GM12878 (cell line): ENCODE data around the gene TSPAN5. TPM values are rescaled to one million over a fixed set of nuclear protein-coding genes. Genes with fewer than 3 reads are reported as not detected.

Experiments
- ATAC-seq: fragments of 200-7000 bp; cut with Tn5 transposase; 3 replicates; pipeline ENCODE4 v1.9.1; 2020; ENCODE audit warnings: mild to moderate bottlenecking, moderate library complexity
- BruUV-seq: library from RNA; stranded (reverse); fragments of 400-500 nt; replicated peaks from 2 replicates; lab custom pipeline; 2021; lab: Mats Ljungman, UMichigan
- CTCF ChIA-PET: fragments of 300-600 bp; sonication (Branson Sonifier 250); formaldehyde crosslinking; extraction: SDS; loops from one replicate; lab custom pipeline; 2021; ENCODE audit warnings: inconsistent platforms; lab: Yijun Ruan, JAX
- POLR2A ChIA-PET: fragments of 350-600 bp; formaldehyde crosslinking; extraction: SDS; loops from one replicate; lab custom pipeline; 2021; ENCODE audit warnings: inconsistent platforms; lab: Charles Lee
- RAD21 ChIA-PET: fragments of 300-600 bp; sonication (Branson Sonifier 250); formaldehyde crosslinking; loops from one replicate; lab custom pipeline; 2023; ENCODE audit warnings: antibody characterized with exemption; ENCODE audit not compliant: unreplicated experiment; lab: Charles Lee
- SMC1A ChIA-PET: fragments of 300-600 bp; sonication (Branson Sonifier 250); formaldehyde crosslinking; loops from one replicate; lab custom pipeline; 2023; ENCODE audit not compliant: unreplicated experiment, uncharacterized antibody; lab: Charles Lee
- DNase-seq: peaks from one replicate; pipeline ENCODE4 v3.0.0-alpha.2; 2011; ENCODE audit warnings: low read depth, low spot score
- FAIRE-seq: peaks from 3 replicates; lab custom pipeline; 2011; peaks lifted over from hg19 to GRCh38; lab: Jason Lieb, UNC
- H2AFZ ChIP-seq: 2 replicates; pipeline ENCODE4 v1.6.0; 2011; ENCODE audit warnings: low read depth, low read length, control low read depth; ENCODE audit not compliant: control insufficient read depth
- H3K27ac ChIP-seq: 2 replicates; pipeline ENCODE4 v1.5.1; 2011; ENCODE audit warnings: control low read depth; ENCODE audit not compliant: control insufficient read depth, insufficient read depth
- H3K27me3 ChIP-seq, 2 experiments: replicated peaks in 1 of 2; 2 replicates each; pipeline versions ENCODE4 v1.6.0 to v1.6.1; 2011; ENCODE audit warnings: low read length in 1 of 2; ENCODE audit not compliant: control insufficient read depth in 2 of 2, insufficient read depth in 2 of 2
- H3K36me3 ChIP-seq, 2 experiments: 2 replicates each; pipeline ENCODE4 v1.5.1; 2011; ENCODE audit warnings: low read length in 1 of 2; ENCODE audit not compliant: control insufficient read depth in 2 of 2, insufficient read depth in 2 of 2
- H3K4me1 ChIP-seq: 2 replicates; pipeline ENCODE4 v1.6.1; 2011; ENCODE audit warnings: mild to moderate bottlenecking, low read length, moderate library complexity, mixed read lengths; ENCODE audit not compliant: control insufficient read depth, insufficient read depth
- H3K4me2 ChIP-seq: 2 replicates; pipeline ENCODE4 v1.6.0; 2011; ENCODE audit warnings: control low read depth; ENCODE audit not compliant: control insufficient read depth, insufficient read depth
- H3K4me3 ChIP-seq: fragments of 200-600 bp; sonication (generic); 2 replicates; pipeline ENCODE4 v1.5.1; 2016
- H3K79me2 ChIP-seq: 2 replicates; pipeline ENCODE4 v1.6.0; 2011; ENCODE audit warnings: low read length; ENCODE audit not compliant: control insufficient read depth, insufficient read depth
- H3K9ac ChIP-seq: 2 replicates; pipeline ENCODE4 v1.8.0; 2011; ENCODE audit warnings: low read length, control low read depth, mixed read lengths; ENCODE audit not compliant: control insufficient read depth, insufficient read depth
- H3K9me3 ChIP-seq: replicated peaks from 3 replicates; pipeline ENCODE4 v1.5.1; 2011; ENCODE audit warnings: mild to moderate bottlenecking, low read length; ENCODE audit not compliant: control insufficient read depth, insufficient read depth
- H4K20me1 ChIP-seq: 2 replicates; pipeline ENCODE4 v1.6.0; 2011; ENCODE audit not compliant: control insufficient read depth, insufficient read depth
- BRCA1 ChIP-seq: IDR thresholded peaks from 2 replicates; pipeline ENCODE4 v1.6.1; 2011; ENCODE audit warnings: low read depth, low read length, improper control_type of control experiment
- CBX3 ChIP-seq: fragments of 200-600 bp; sonication (generic); IDR thresholded peaks from 2 replicates; pipeline ENCODE4 v1.6.1; 2016; ENCODE audit warnings: low read depth, borderline replicate concordance
- CEBPB ChIP-seq, 2 experiments: fragments of 150-350 bp in 1 of 2; IDR thresholded peaks; 2 replicates each; pipeline ENCODE4 v1.6.1; 2012 to 2014; ENCODE audit warnings: low read depth in 2 of 2, low read length in 2 of 2, borderline replicate concordance in 1 of 2, inconsistent platforms in 1 of 2
- CHD4 ChIP-seq: fragments of 200-600 bp; sonication (generic); IDR thresholded peaks from 2 replicates; pipeline ENCODE4 v1.6.1; 2016; ENCODE audit warnings: mild to moderate bottlenecking
- CUX1 ChIP-seq: IDR thresholded peaks from 2 replicates; pipeline ENCODE4 v1.6.1; 2012; ENCODE audit warnings: improper control_type of control experiment, low read depth, low read length; ENCODE audit not compliant: insufficient replicate concordance
- DPF2 ChIP-seq: fragments of 450-650 bp; IDR thresholded peaks from 2 replicates; pipeline ENCODE4 v1.6.1; 2017; ENCODE audit warnings: mild to moderate bottlenecking
- HSF1 ChIP-seq: fragments of 150-350 bp; IDR thresholded peaks from 2 replicates; pipeline ENCODE4 v1.6.1; 2014; ENCODE audit warnings: mild to moderate bottlenecking, low read depth, low read length
- NFYA ChIP-seq: IDR thresholded peaks from 2 replicates; pipeline ENCODE4 v1.6.1; 2011; ENCODE audit warnings: low read depth, mild to moderate bottlenecking, low read length, improper control_type of control experiment, borderline replicate concordance
- NR2C1 ChIP-seq: fragments of 450-650 bp; IDR thresholded peaks from 2 replicates; pipeline ENCODE4 v1.6.1; 2017; ENCODE audit warnings: antibody characterized with exemption, mild to moderate bottlenecking, moderate library complexity
- NR2C2 ChIP-seq: IDR thresholded peaks from 2 replicates; pipeline ENCODE4 v1.6.1; 2011; ENCODE audit warnings: borderline replicate concordance, low read depth; ENCODE audit not compliant: control insufficient read depth, insufficient read length
- RBBP5 ChIP-seq: fragments of 200-600 bp; sonication (generic); conservative IDR thresholded peaks from 2 replicates; pipeline ENCODE4 v1.6.1; 2016
- SMAD5 ChIP-seq: IDR thresholded peaks from 2 replicates; pipeline ENCODE4 v1.6.1; 2016; ENCODE audit warnings: antibody characterized with exemption, low read depth
- ZBED1 ChIP-seq: IDR thresholded peaks from 2 replicates; pipeline ENCODE4 v1.6.1; 2016; ENCODE audit warnings: borderline replicate concordance
- ZNF207 ChIP-seq: fragments of 450-650 bp; IDR thresholded peaks from 2 replicates; pipeline ENCODE4 v1.6.1; 2014; ENCODE audit warnings: antibody characterized with exemption, mild to moderate bottlenecking, borderline replicate concordance
- ZNF384 ChIP-seq: IDR thresholded peaks from 2 replicates; pipeline ENCODE4 v1.6.1; 2012; ENCODE audit warnings: low read depth, mild to moderate bottlenecking, low read length, improper control_type of control experiment, borderline replicate concordance
- ZSCAN29 ChIP-seq: fragments of 450-650 bp; IDR thresholded peaks from 2 replicates; pipeline ENCODE4 v1.6.1; 2017; ENCODE audit warnings: mild to moderate bottlenecking, moderate library complexity
- WGBS: methylation state at CpG from one replicate; pipeline ENCODE4 v1.1.6; 2016; ENCODE audit warnings: low lambda C conversion rate; ENCODE audit not compliant: insufficient replicate concordance, insufficient coverage; ENCODE audit errors: missing lambda C conversion rate; 5-methylcytosine and 5-hydroxymethylcytosine counted together
- in situ Hi-C: fragments of 300-500 bp; cut with MboI; formaldehyde crosslinking; loops from 9 replicates; pipeline ENCODE4 v1.14.3; 2018; ENCODE audit warnings: mixed read lengths
- intact Hi-C: fragments of 100-400 bp; cut with micrococcal nuclease; formaldehyde crosslinking; loops from one replicate; pipeline ENCODE4 v1.14.2; 2022; ENCODE audit not compliant: unreplicated experiment
- polyA plus RNA-seq, 11 experiments: library from polyadenylated mRNA; depleted of rRNA in 4 of 11; unstranded in 6 of 11; stranded (reverse) in 5 of 11; fragments of >200 nt; fragmentation: Nextera tagmentation in 4 of 11; fragmentation: Illumina TruSeq in 1 of 11; extraction: Ambion mirVana in 4 of 11; extraction: Trizol in 1 of 11; gene quantifications; 1 replicate in 1 of 11; 2 replicates in 10 of 11; pipeline versions ENCODE4 v1.2.1 to v1.2.3, GENCODE V29; 2011 to 2016; ENCODE audit warnings: inconsistent platforms in 2 of 11, missing spikeins in 2 of 11, low read depth in 1 of 11
- total RNA-seq, 4 experiments: library from RNA; depleted of rRNA in 3 of 4; stranded (reverse); fragments of >200 nt in 3 of 4; fragmentation: Illumina TruSeq in 1 of 4; extraction: Trizol in 1 of 4; gene quantifications; 2 replicates each; pipeline versions ENCODE4 v1.2.1 to v1.2.3, GENCODE V29; 2013 to 2021

Gene TSPAN5
- total and polyA plus RNA-seq, 10 of the 15 experiments (the other 5 are each of a cell fraction or from before 2014, with no cell fraction given), result 0.09 to 8.2 (median 0.27) TPM

GRCh38 chr4:98614094-98614493 lies 44.3 kb downstream of the TSPAN5 start (continued):
- TF ChIP-seq CUX1, result no peak
- no peak for TF ChIP-seq ZNF384
- no peak for TF ChIP-seq DPF2

GRCh38 chr4:98613453-98614075 lies 44.8 kb downstream of the TSPAN5 start:
- POLR2A ChIA-PET, result no interaction called here
- no peak overlapping the region for H2AFZ ChIP-seq
- intact Hi-C loops, result no loop called here
- ATAC-seq (no peak), FAIRE-seq (no peak), DNase-seq (no peak)
- H3K9ac ChIP-seq, result no peak overlapping the region
- H3K4me3 ChIP-seq, result no peak overlapping the region
- no peaks in the 10 kb centered on the region for H4K20me1 ChIP-seq
- H3K27me3 ChIP-seq, result no peaks in the 10 kb centered on the region
- CTCF ChIA-PET, result no interaction called here
- RAD21 ChIA-PET, result no interaction called here
- BruUV-seq, result no TSS peak
- no peaks in the 10 kb centered on the region for H3K9me3 ChIP-seq
- H3K79me2 ChIP-seq, result no peaks in the 10 kb centered on the region
- no peaks in the 10 kb centered on the region for H3K36me3 ChIP-seq
- SMC1A ChIA-PET, result no interaction called here
- in situ Hi-C loops, result no loop called here
- peaks cover 4% of the 10 kb centered on the region; the same call in 1 of the 2 replicates for H3K4me1 ChIP-seq
- H3K4me2 ChIP-seq, result no peak overlapping the region
- 69% methylated on average over 4 of the region's 4 CpGs for WGBS
- H3K27ac ChIP-seq, result no peak overlapping the region
- TF ChIP-seq NR2C2 (no peak), CEBPB (IDR thresholded peaks at IDR 0.05; ENCODE audit: borderline replicate concordance in 1 of 2, low read depth in 2 of 2, low read length in 2 of 2) (no peak), ZNF207 (no peak), NFYA (no peak), ZSCAN29 (no peak), ZBED1 (no peak), CHD4 (no peak), RBBP5 (no peak), NR2C1 (no peak), SMAD5 (no peak), CBX3 (no peak), BRCA1 (no peak), HSF1 (no peak)
